MM.1S (cell line): ENCODE results near the gene BRD4.

ENCODE experiments used
- EZH2 ChIP-seq: fragments of 300-600 bp; sonication (generic); optimal IDR thresholded peaks from 2 replicates; pipeline ENCODE3; 2017; ENCODE audit warnings: low read depth, mild to moderate bottlenecking, antibody characterized with exemption, low read length, mixed read lengths
- EZH2phosphoT487 ChIP-seq: fragments of 300-600 bp; sonication (generic); IDR thresholded peaks from 2 replicates; pipeline ENCODE4 v1.6.1; 2018; ENCODE audit warnings: antibody characterized with exemption, low read length
- TF ChIP-seq, protein P1 (sequence below): fragments of 300-600 bp; sonication (generic); IDR thresholded peaks from 2 replicates; pipeline ENCODE4 v1.5.1; 2016; ENCODE audit warnings: antibody characterized with exemption, low read length, mixed read lengths

DNA sequence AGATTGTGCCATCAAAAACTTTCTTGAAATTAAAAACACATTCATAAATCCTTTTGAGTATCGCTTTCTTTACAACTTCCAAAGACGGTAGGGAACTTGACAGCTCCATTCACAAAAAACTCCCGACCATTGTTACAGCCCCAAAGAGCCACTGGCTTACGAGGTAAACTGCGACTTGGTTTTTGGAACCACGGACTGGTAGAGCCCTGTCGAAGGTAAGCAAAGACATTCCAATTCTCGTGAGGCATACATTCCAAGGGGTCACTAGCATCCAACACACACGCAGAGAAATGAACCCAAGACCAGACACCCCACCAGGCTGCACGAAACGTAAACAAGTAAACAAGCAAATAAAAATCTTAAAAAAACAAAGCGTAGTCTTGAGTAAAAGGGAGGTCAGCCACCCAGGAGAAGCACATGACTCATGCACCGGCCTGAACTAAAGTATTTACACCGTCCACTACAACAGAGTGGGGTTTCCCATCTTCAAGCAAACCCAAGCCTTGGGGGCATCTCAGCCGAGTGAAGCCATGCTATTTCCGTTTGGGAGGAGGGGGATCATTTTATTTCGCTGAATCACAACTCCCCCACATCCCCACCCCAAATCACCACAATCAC lies 1.4 kb downstream of the BRD4 start:
- TF ChIP-seq, protein P1, sequence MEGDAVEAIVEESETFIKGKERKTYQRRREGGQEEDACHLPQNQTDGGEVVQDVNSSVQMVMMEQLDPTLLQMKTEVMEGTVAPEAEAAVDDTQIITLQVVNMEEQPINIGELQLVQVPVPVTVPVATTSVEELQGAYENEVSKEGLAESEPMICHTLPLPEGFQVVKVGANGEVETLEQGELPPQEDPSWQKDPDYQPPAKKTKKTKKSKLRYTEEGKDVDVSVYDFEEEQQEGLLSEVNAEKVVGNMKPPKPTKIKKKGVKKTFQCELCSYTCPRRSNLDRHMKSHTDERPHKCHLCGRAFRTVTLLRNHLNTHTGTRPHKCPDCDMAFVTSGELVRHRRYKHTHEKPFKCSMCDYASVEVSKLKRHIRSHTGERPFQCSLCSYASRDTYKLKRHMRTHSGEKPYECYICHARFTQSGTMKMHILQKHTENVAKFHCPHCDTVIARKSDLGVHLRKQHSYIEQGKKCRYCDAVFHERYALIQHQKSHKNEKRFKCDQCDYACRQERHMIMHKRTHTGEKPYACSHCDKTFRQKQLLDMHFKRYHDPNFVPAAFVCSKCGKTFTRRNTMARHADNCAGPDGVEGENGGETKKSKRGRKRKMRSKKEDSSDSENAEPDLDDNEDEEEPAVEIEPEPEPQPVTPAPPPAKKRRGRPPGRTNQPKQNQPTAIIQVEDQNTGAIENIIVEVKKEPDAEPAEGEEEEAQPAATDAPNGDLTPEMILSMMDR: no peak
- TF ChIP-seq EZH2: no peak
- no peak for TF ChIP-seq EZH2phosphoT487
